GM12878 (cell line): ENCODE measurements around the gene NEK3. TPM values are rescaled to one million over a fixed set of nuclear protein-coding genes. Genes with fewer than 3 reads are reported as not detected.

ENCODE experiments used
- ATAC-seq: fragments of 200-7000 bp; cut with Tn5 transposase; 3 replicates; pipeline ENCODE4 v1.9.1; 2020; ENCODE audit warnings: mild to moderate bottlenecking, moderate library complexity
- BruUV-seq: library from RNA; stranded (reverse); fragments of 400-500 nt; replicated peaks from 2 replicates; lab custom pipeline; 2021; lab: Mats Ljungman, UMichigan
- CTCF ChIA-PET: fragments of 300-600 bp; sonication (Branson Sonifier 250); formaldehyde crosslinking; extraction: SDS; loops from one replicate; lab custom pipeline; 2021; ENCODE audit warnings: inconsistent platforms; lab: Yijun Ruan, JAX
- POLR2A ChIA-PET: fragments of 350-600 bp; formaldehyde crosslinking; extraction: SDS; loops from one replicate; lab custom pipeline; 2021; ENCODE audit warnings: inconsistent platforms; lab: Charles Lee
- RAD21 ChIA-PET: fragments of 300-600 bp; sonication (Branson Sonifier 250); formaldehyde crosslinking; loops from one replicate; lab custom pipeline; 2023; ENCODE audit warnings: antibody characterized with exemption; ENCODE audit not compliant: unreplicated experiment; lab: Charles Lee
- SMC1A ChIA-PET: fragments of 300-600 bp; sonication (Branson Sonifier 250); formaldehyde crosslinking; loops from one replicate; lab custom pipeline; 2023; ENCODE audit not compliant: unreplicated experiment, uncharacterized antibody; lab: Charles Lee
- DNase-seq: peaks from one replicate; pipeline ENCODE4 v3.0.0-alpha.2; 2011; ENCODE audit warnings: low read depth, low spot score
- FAIRE-seq: peaks from 3 replicates; lab custom pipeline; 2011; peaks lifted over from hg19 to GRCh38; lab: Jason Lieb, UNC
- H2AFZ ChIP-seq: 2 replicates; pipeline ENCODE4 v1.6.0; 2011; ENCODE audit warnings: low read depth, low read length, control low read depth; ENCODE audit not compliant: control insufficient read depth
- H3K27ac ChIP-seq: 2 replicates; pipeline ENCODE4 v1.5.1; 2011; ENCODE audit warnings: control low read depth; ENCODE audit not compliant: control insufficient read depth, insufficient read depth
- H3K27me3 ChIP-seq, 2 experiments: replicated peaks in 1 of 2; 2 replicates each; pipeline versions ENCODE4 v1.6.0 to v1.6.1; 2011; ENCODE audit warnings: low read length in 1 of 2; ENCODE audit not compliant: control insufficient read depth in 2 of 2, insufficient read depth in 2 of 2
- H3K36me3 ChIP-seq, 2 experiments: 2 replicates each; pipeline ENCODE4 v1.5.1; 2011; ENCODE audit warnings: low read length in 1 of 2; ENCODE audit not compliant: control insufficient read depth in 2 of 2, insufficient read depth in 2 of 2
- H3K4me1 ChIP-seq: 2 replicates; pipeline ENCODE4 v1.6.1; 2011; ENCODE audit warnings: mild to moderate bottlenecking, low read length, moderate library complexity, mixed read lengths; ENCODE audit not compliant: control insufficient read depth, insufficient read depth
- H3K4me2 ChIP-seq: 2 replicates; pipeline ENCODE4 v1.6.0; 2011; ENCODE audit warnings: control low read depth; ENCODE audit not compliant: control insufficient read depth, insufficient read depth
- H3K4me3 ChIP-seq: fragments of 200-600 bp; sonication (generic); 2 replicates; pipeline ENCODE4 v1.5.1; 2016
- H3K79me2 ChIP-seq: 2 replicates; pipeline ENCODE4 v1.6.0; 2011; ENCODE audit warnings: low read length; ENCODE audit not compliant: control insufficient read depth, insufficient read depth
- H3K9ac ChIP-seq: 2 replicates; pipeline ENCODE4 v1.8.0; 2011; ENCODE audit warnings: low read length, control low read depth, mixed read lengths; ENCODE audit not compliant: control insufficient read depth, insufficient read depth
- H3K9me3 ChIP-seq: replicated peaks from 3 replicates; pipeline ENCODE4 v1.5.1; 2011; ENCODE audit warnings: mild to moderate bottlenecking, low read length; ENCODE audit not compliant: control insufficient read depth, insufficient read depth
- H4K20me1 ChIP-seq: 2 replicates; pipeline ENCODE4 v1.6.0; 2011; ENCODE audit not compliant: control insufficient read depth, insufficient read depth
- CHD2 ChIP-seq: IDR thresholded peaks from 2 replicates; pipeline ENCODE4 v1.6.1; 2011; ENCODE audit warnings: low read depth, low read length, improper control_type of control experiment, borderline replicate concordance
- CREM ChIP-seq: IDR thresholded peaks from 2 replicates; pipeline ENCODE4 v1.6.1; 2014; ENCODE audit warnings: antibody characterized with exemption, low read depth
- EED ChIP-seq: sonication (generic); IDR thresholded peaks from 2 replicates; pipeline ENCODE4 v1.6.1; 2016; ENCODE audit warnings: antibody characterized with exemption, low read depth
- HDAC2 ChIP-seq: fragments of 200-600 bp; sonication (generic); IDR thresholded peaks from 2 replicates; pipeline ENCODE4 v1.6.1; 2017
- IRF4 ChIP-seq: IDR thresholded peaks from 2 replicates; pipeline ENCODE4 v1.6.1; 2011; ENCODE audit warnings: low read depth, low read length
- SIN3A ChIP-seq: IDR thresholded peaks from 2 replicates; pipeline ENCODE4 v1.6.1; 2012; ENCODE audit warnings: low read depth, low read length, improper control_type of control experiment
- SMARCA5 ChIP-seq: fragments of 450-650 bp; IDR thresholded peaks from 2 replicates; pipeline ENCODE4 v1.6.1; 2017; ENCODE audit warnings: mild to moderate bottlenecking
- SP1 ChIP-seq: IDR thresholded peaks from one replicate; pipeline ENCODE4 v1.6.1; 2011; ENCODE audit warnings: low read depth, low read length
- ZNF207 ChIP-seq: fragments of 450-650 bp; IDR thresholded peaks from 2 replicates; pipeline ENCODE4 v1.6.1; 2014; ENCODE audit warnings: antibody characterized with exemption, mild to moderate bottlenecking, borderline replicate concordance
- WGBS: methylation state at CpG from one replicate; pipeline ENCODE4 v1.1.6; 2016; ENCODE audit warnings: low lambda C conversion rate; ENCODE audit not compliant: insufficient replicate concordance, insufficient coverage; ENCODE audit errors: missing lambda C conversion rate; 5-methylcytosine and 5-hydroxymethylcytosine counted together
- in situ Hi-C: fragments of 300-500 bp; cut with MboI; formaldehyde crosslinking; loops from 9 replicates; pipeline ENCODE4 v1.14.3; 2018; ENCODE audit warnings: mixed read lengths
- intact Hi-C: fragments of 100-400 bp; cut with micrococcal nuclease; formaldehyde crosslinking; loops from one replicate; pipeline ENCODE4 v1.14.2; 2022; ENCODE audit not compliant: unreplicated experiment
- polyA plus RNA-seq, 11 experiments: library from polyadenylated mRNA; depleted of rRNA in 4 of 11; unstranded in 6 of 11; stranded (reverse) in 5 of 11; fragments of >200 nt; fragmentation: Nextera tagmentation in 4 of 11; fragmentation: Illumina TruSeq in 1 of 11; extraction: Ambion mirVana in 4 of 11; extraction: Trizol in 1 of 11; gene quantifications; 1 replicate in 1 of 11; 2 replicates in 10 of 11; pipeline versions ENCODE4 v1.2.1 to v1.2.3, GENCODE V29; 2011 to 2016; ENCODE audit warnings: inconsistent platforms in 2 of 11, missing spikeins in 2 of 11, low read depth in 1 of 11
- total RNA-seq, 4 experiments: library from RNA; depleted of rRNA in 3 of 4; stranded (reverse); fragments of >200 nt in 3 of 4; fragmentation: Illumina TruSeq in 1 of 4; extraction: Trizol in 1 of 4; gene quantifications; 2 replicates each; pipeline versions ENCODE4 v1.2.1 to v1.2.3, GENCODE V29; 2013 to 2021
- TF ChIP-seq, protein P1 (sequence below), 3 experiments: IDR thresholded peaks in 2 of 3; conservative IDR thresholded peaks in 1 of 3; 2 replicates each; pipeline ENCODE4 v1.5.1; 2011; ENCODE audit warnings: low read depth in 3 of 3, low read length in 3 of 3, mild to moderate bottlenecking in 3 of 3, control low read depth in 2 of 3, moderate library complexity in 2 of 3, inconsistent platforms in 1 of 3, mixed read lengths in 1 of 3; ENCODE audit not compliant: control insufficient read depth in 2 of 3, insufficient read depth in 1 of 3; ENCODE audit errors: extremely low read depth in 1 of 3
- TF ChIP-seq, protein P2 (sequence below): fragments of 450-650 bp; formaldehyde crosslinking; IDR thresholded peaks from 2 replicates; pipeline ENCODE4 v1.4.0; 2020; ENCODE audit warnings: mild to moderate bottlenecking, moderate library complexity
- TF ChIP-seq, protein P3 (sequence below): fragments of 150-350 bp; IDR thresholded peaks from 2 replicates; pipeline ENCODE4 v1.6.1; 2016; ENCODE audit warnings: low read depth, low read length
- TF ChIP-seq, protein P4 (sequence below): IDR thresholded peaks from 2 replicates; pipeline ENCODE4 v1.6.1; 2012; ENCODE audit warnings: mild to moderate bottlenecking, low read depth, low read length

NEK3 gene
- total and polyA plus RNA-seq, 10 of the 15 experiments (the other 5 are each of a cell fraction or from before 2014, with no cell fraction given), result 2.9 to 9.3 (median 5.9) TPM

DNA sequence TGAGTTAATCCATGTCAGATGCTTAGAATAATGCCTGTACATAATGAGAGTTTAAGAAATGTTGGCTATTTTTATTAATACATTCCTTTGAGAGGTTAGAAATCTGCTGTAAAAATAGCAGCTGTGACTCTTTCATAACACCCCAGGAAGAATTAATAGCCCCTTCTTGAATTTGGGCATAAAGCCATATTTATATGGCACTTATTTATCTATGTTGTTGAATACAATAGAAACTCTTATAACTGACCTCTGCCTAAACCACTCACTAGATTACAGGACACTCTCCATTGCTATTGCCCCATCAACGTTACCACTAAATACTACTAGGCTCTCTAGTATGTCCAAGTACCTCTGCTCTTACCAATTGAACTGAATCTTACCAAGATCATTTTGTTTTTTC is 46.8 kb downstream of the NEK3 start:
- intact Hi-C loops (no loop called here), in situ Hi-C loops (no loop called here)
- no peak for TF ChIP-seq ZNF207
- TF ChIP-seq SIN3A, result no peak
- no peak for TF ChIP-seq CREM
- no peak for TF ChIP-seq SP1
- TF ChIP-seq CHD2, result no peak
- no peak for TF ChIP-seq HDAC2
- no peak for TF ChIP-seq IRF4
- TF ChIP-seq, protein P1, sequence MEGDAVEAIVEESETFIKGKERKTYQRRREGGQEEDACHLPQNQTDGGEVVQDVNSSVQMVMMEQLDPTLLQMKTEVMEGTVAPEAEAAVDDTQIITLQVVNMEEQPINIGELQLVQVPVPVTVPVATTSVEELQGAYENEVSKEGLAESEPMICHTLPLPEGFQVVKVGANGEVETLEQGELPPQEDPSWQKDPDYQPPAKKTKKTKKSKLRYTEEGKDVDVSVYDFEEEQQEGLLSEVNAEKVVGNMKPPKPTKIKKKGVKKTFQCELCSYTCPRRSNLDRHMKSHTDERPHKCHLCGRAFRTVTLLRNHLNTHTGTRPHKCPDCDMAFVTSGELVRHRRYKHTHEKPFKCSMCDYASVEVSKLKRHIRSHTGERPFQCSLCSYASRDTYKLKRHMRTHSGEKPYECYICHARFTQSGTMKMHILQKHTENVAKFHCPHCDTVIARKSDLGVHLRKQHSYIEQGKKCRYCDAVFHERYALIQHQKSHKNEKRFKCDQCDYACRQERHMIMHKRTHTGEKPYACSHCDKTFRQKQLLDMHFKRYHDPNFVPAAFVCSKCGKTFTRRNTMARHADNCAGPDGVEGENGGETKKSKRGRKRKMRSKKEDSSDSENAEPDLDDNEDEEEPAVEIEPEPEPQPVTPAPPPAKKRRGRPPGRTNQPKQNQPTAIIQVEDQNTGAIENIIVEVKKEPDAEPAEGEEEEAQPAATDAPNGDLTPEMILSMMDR (IDR thresholded peaks at IDR 0.05 in 2 of 3, conservative IDR thresholded peaks at IDR 0.05 in 1 of 3; ENCODE audit: control insufficient read depth in 2 of 3, extremely low read depth in 1 of 3, insufficient read depth in 1 of 3, low read depth in 3 of 3, low read length in 3 of 3), result no peak
- TF ChIP-seq, protein P2, sequence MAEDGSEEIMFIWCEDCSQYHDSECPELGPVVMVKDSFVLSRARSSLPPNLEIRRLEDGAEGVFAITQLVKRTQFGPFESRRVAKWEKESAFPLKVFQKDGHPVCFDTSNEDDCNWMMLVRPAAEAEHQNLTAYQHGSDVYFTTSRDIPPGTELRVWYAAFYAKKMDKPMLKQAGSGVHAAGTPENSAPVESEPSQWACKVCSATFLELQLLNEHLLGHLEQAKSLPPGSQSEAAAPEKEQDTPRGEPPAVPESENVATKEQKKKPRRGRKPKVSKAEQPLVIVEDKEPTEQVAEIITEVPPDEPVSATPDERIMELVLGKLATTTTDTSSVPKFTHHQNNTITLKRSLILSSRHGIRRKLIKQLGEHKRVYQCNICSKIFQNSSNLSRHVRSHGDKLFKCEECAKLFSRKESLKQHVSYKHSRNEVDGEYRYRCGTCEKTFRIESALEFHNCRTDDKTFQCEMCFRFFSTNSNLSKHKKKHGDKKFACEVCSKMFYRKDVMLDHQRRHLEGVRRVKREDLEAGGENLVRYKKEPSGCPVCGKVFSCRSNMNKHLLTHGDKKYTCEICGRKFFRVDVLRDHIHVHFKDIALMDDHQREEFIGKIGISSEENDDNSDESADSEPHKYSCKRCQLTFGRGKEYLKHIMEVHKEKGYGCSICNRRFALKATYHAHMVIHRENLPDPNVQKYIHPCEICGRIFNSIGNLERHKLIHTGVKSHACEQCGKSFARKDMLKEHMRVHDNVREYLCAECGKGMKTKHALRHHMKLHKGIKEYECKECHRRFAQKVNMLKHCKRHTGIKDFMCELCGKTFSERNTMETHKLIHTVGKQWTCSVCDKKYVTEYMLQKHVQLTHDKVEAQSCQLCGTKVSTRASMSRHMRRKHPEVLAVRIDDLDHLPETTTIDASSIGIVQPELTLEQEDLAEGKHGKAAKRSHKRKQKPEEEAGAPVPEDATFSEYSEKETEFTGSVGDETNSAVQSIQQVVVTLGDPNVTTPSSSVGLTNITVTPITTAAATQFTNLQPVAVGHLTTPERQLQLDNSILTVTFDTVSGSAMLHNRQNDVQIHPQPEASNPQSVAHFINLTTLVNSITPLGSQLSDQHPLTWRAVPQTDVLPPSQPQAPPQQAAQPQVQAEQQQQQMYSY (CRISPR knock-in tag), result no peak
- TF ChIP-seq, protein P3, sequence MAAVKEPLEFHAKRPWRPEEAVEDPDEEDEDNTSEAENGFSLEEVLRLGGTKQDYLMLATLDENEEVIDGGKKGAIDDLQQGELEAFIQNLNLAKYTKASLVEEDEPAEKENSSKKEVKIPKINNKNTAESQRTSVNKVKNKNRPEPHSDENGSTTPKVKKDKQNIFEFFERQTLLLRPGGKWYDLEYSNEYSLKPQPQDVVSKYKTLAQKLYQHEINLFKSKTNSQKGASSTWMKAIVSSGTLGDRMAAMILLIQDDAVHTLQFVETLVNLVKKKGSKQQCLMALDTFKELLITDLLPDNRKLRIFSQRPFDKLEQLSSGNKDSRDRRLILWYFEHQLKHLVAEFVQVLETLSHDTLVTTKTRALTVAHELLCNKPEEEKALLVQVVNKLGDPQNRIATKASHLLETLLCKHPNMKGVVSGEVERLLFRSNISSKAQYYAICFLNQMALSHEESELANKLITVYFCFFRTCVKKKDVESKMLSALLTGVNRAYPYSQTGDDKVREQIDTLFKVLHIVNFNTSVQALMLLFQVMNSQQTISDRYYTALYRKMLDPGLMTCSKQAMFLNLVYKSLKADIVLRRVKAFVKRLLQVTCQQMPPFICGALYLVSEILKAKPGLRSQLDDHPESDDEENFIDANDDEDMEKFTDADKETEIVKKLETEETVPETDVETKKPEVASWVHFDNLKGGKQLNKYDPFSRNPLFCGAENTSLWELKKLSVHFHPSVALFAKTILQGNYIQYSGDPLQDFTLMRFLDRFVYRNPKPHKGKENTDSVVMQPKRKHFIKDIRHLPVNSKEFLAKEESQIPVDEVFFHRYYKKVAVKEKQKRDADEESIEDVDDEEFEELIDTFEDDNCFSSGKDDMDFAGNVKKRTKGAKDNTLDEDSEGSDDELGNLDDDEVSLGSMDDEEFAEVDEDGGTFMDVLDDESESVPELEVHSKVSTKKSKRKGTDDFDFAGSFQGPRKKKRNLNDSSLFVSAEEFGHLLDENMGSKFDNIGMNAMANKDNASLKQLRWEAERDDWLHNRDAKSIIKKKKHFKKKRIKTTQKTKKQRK, result no peak
- no peak for TF ChIP-seq EED
- no peak for TF ChIP-seq SMARCA5
- TF ChIP-seq, protein P4, sequence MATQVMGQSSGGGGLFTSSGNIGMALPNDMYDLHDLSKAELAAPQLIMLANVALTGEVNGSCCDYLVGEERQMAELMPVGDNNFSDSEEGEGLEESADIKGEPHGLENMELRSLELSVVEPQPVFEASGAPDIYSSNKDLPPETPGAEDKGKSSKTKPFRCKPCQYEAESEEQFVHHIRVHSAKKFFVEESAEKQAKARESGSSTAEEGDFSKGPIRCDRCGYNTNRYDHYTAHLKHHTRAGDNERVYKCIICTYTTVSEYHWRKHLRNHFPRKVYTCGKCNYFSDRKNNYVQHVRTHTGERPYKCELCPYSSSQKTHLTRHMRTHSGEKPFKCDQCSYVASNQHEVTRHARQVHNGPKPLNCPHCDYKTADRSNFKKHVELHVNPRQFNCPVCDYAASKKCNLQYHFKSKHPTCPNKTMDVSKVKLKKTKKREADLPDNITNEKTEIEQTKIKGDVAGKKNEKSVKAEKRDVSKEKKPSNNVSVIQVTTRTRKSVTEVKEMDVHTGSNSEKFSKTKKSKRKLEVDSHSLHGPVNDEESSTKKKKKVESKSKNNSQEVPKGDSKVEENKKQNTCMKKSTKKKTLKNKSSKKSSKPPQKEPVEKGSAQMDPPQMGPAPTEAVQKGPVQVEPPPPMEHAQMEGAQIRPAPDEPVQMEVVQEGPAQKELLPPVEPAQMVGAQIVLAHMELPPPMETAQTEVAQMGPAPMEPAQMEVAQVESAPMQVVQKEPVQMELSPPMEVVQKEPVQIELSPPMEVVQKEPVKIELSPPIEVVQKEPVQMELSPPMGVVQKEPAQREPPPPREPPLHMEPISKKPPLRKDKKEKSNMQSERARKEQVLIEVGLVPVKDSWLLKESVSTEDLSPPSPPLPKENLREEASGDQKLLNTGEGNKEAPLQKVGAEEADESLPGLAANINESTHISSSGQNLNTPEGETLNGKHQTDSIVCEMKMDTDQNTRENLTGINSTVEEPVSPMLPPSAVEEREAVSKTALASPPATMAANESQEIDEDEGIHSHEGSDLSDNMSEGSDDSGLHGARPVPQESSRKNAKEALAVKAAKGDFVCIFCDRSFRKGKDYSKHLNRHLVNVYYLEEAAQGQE, result no peak

More for the DNA sequence above, 46.8 kb downstream of the NEK3 start:
- CTCF ChIA-PET, result interaction anchor here (0.7 to 1.2 kb wide), 2 partner anchors 15 to 161 kb away, joined by 3 read pairs; no protein-coding TSS in a partner anchor
- H3K4me3 ChIP-seq, result no peak overlapping the region
- no peak overlapping the region for H3K4me2 ChIP-seq
- H3K9me3 ChIP-seq, result no peaks in the 10 kb centered on the region
- no peak for FAIRE-seq
- no peak for ATAC-seq
- H3K4me1 ChIP-seq, result no peaks in the 10 kb centered on the region
- no peaks in the 10 kb centered on the region for H4K20me1 ChIP-seq
- RAD21 ChIA-PET, result no interaction called here
- no peaks in the 10 kb centered on the region for H3K36me3 ChIP-seq
- H3K27ac ChIP-seq, result no peak overlapping the region
- no peaks in the 10 kb centered on the region for H3K79me2 ChIP-seq
- SMC1A ChIA-PET, result interaction anchor here (1.0 kb wide), 1 partner anchor 217 kb away, joined by 3 read pairs; no protein-coding TSS in a partner anchor
- no TSS peak for BruUV-seq
- DNase-seq, result no peak
- POLR2A ChIA-PET, result no interaction called here
- no peak overlapping the region for H2AFZ ChIP-seq
- no peaks in the 10 kb centered on the region for H3K27me3 ChIP-seq
- 4% methylated on average over 1 of the region's 1 CpG for WGBS
- H3K9ac ChIP-seq, result no peak overlapping the region
